HG03064 (cell line): Measurements from ENCODE around the gene ING2.

Source experiments
- ATAC-seq: cut with Tn5 transposase; IDR thresholded peaks from one replicate; pipeline ENCODE4 v1.9.1; 2021; ENCODE audit warnings: low read depth; ENCODE audit not compliant: unreplicated experiment

The ING2 gene

GRCh38 chr4:183495184-183495583 lies 9.7 kb upstream of the ING2 start:
- no peak for ATAC-seq

DNA sequence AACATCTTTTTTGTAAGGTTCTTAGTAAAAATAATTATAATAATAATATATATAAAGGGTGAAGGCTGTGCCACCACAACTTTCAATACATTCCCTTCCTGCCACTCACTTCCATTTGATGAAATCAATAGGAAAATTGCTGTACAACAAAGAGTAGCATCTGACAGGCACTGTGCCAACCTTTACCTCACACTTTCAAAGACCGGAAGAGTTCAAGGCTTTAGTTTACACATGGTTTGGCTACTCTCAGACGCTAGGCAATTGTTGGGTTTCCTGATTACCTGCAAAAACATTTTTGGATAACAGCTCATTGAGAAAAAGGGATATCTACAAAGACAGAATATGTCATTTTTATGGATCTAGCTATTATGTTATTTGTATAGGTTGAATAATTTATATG lies 5.5 kb upstream of the ING2 start:
- no peak for ATAC-seq

DNA sequence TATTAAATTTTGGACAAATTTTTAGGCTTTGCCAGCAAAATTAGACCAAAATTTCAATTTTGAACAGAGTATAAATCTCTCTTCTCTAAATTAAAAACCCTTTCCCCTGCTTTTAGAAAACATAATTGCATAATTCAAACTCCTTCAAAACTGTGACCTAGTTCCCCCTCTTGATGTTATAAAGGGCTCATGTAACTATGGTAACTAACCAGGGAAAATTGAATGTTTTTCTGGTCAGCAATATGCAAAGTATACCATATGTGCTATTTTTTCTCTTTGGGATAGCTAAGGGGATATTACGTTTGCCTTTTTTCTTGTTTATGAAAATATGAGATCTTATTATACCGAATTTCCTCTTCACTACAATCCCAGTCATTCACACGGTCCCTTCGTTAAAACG lies 5.1 kb upstream of the ING2 start:
- ATAC-seq: no peak

GRCh38 chr4:183503497-183504063 lies 1.3 kb upstream of the ING2 start:
- ATAC-seq: peak; percentile 0

GRCh38 chr4:183504064-183504929 lies 561 bp upstream of the ING2 start:
- ATAC-seq: peak; percentile 68

GRCh38 chr4:183505611-183506388 lies 942 bp downstream of the ING2 start:
- peak; percentile 45 for ATAC-seq

DNA sequence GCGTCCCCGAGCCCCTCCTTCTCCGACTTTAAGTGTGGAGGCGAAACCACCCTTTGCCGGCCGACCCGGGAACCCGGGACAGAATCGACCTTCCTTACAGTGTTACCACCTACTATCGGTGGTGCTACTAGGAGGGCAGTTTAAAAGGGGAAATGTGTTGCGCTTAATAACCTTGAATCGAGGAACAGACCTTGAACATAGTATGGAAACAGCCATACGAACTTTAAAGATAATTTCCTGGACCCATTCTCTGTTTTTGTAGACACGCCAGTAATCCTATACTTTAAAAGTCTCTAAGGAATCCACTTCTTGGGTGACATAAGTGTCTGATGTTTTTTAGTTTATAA lies 1.5 kb downstream of the ING2 start:
- ATAC-seq: no peak

- no peak for ATAC-seq
Measured at GRCh38 chr4:183507925-183508696, 3.3 kb downstream of the ING2 start.

DNA sequence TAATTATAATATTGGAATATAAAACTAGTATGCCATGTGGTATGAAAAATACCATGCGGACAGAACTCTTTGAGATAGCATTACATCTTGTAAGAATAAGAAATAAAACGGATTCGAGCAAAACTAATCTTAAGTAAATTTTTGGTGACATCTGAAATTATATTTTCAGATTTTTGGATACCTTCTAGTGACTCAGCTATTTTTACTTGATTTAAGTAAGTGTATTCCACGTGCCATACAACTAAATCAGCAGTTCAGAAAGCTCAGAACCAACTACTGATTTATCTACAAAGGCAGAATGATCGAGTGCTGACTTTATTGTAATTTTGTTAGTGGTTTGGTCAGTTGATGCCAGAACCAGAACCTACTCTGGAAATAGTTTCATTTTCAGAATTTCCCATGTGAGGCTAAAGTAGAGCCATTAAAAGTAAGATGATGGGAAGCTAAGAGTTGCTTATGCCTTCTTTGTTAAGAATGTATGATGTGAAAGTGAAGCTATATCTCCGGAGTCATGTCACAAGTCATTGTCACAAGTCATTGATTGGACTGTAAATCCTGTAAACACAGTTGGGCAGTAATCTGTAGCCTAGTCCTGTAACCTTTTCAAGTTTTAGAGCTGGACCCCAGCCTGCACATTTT lies 4.0 kb downstream of the ING2 start:
- ATAC-seq: no peak

DNA sequence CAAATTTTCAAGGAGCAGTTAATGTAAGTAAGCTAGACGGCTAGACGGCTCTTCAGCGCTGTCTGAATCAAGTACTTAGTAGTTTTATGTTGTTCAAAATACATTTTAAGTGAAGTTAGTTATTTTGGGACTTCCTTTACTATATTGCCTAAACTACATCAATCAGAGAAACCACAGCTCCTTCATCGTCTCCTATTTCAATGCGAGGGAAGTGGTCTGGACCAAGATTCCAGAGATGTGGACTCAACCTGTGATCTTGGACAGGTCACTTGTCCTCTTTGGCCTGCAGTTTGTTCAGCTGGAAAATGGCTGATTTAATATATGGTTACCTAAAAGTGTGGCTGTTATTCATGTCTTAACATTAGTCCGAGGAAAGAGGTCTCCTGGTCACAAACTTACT lies 10.6 kb downstream of the ING2 start:
- no peak for ATAC-seq

DNA sequence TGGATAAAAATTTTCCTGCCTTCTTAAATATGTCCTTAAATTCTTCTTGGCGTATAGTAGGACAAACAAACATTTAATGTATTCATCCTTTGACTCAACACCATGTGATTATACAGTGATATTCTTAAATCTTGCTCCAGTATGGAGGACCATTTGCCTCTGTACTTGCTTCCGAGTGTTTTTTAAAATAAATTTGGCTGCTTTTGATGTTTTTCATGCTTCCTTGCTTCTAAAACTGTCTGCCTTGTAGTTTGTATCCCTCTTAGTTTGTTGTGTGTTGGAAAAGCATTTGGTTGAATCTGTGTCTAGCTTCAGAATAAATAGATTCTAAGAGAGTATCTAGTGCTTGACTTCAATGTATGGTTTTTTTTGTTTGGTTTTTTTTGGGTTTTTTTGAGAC lies 12.3 kb downstream of the ING2 start:
- ATAC-seq: no peak

DNA sequence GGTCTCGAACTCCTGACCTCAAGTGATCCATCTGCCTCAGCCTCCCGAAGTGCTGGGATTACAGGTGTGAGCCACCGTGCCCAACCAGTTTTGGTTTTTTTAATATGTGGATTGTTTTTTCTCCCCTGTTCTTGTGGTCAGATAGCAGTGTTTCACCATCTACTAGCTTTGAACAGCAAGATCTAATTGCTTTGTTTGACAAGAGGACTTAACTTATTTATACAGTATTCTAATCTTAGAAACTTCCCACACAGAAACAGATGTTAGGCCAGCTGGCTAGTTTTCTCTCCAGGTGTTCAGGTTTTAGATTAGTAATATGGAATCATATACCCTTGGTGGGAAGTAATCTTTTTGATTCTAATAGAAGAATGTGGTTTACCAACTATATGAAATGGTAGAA lies 12.9 kb downstream of the ING2 start:
- no peak for ATAC-seq

DNA sequence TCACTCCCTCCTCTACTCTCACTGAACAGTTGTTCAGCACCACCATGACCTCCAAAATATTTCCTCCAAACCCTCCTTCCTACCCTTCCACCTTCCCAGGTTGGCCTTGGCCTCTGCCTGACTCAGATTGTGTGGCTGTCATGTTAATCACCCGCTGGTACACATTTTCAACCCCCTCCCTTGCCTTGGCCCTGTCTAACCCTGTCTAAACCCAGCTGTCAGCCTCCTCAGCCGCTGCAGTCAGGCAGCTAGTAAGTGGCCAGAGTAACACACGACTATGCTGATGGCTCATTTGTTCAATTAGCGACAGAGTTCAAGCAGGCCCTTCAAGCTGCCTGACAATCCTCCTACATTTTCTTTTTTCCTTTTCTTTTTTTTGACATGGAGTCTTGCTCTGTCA lies 18.0 kb downstream of the ING2 start:
- ATAC-seq: no peak

DNA sequence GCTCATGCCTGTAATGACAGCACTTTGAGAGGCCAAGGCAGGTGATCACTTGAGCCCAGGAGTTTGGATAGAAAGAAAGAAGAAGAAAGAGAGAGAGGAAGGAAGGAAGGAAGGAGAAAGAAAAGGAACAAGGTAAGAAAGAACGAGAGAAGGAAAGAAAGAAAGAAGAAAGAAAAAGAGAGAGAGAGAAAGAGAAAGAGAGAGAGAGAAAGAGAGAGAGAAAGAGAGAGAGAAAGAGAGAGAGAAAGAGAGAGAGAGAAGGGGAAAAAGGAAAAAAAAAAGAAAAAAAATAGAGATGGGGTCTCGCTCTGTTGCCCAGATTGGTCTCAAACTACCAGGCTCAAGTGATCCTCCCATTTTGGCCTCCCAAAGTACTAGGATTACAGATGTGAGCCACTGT lies 22.5 kb downstream of the ING2 start:
- ATAC-seq: no peak

- ATAC-seq: no peak
Measured at GRCh38 chr4:183532821-183533220, 28.0 kb downstream of the ING2 start.

DNA sequence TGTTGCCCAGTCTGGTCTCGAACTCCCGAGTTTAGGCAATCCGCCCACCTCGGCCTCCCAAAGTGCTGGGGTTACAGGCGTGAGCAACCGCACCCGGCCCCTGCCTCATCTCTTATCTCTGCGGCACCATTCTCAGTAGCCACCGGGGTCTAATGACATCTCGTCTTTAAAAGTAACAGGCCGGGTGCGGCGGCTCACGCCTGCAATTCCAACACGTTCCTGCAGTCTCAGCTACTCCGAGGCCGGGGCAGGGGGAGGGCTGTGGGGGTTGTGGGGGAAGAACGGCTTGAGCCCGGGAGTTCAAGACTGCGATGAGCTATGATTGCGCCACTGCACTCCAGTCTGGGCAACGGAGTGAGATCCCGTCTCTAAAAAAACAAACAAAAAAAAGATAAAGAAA lies 28.8 kb downstream of the ING2 start:
- ATAC-seq: no peak

DNA sequence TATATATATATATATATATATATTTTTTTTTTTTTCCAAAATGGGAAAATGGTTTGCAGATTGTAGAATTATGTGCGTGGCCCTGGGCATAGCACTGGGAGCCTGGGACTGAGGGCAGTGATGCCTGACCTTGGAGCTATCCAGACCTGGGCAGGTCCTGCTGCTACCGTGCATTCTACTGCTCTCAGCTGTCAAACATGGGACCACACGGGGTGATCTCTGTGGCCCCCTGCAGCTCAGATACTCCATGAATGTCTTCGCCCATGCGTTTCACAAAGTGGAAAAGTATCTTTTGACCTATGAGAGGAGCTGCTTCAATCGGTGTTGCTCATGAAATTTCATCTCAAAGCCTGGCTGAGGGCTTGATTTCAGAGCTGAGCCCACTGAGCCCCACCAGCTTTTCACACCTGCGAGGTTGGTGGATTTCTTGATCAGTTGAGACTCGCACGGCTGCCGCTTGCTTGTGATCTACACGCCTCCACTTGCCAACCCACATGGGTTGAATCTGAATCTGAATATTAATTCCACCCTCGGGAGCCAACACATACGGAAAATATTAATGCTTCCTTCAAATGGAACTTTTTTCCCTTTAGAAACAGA lies 35.7 kb downstream of the ING2 start:
- no peak for ATAC-seq

DNA sequence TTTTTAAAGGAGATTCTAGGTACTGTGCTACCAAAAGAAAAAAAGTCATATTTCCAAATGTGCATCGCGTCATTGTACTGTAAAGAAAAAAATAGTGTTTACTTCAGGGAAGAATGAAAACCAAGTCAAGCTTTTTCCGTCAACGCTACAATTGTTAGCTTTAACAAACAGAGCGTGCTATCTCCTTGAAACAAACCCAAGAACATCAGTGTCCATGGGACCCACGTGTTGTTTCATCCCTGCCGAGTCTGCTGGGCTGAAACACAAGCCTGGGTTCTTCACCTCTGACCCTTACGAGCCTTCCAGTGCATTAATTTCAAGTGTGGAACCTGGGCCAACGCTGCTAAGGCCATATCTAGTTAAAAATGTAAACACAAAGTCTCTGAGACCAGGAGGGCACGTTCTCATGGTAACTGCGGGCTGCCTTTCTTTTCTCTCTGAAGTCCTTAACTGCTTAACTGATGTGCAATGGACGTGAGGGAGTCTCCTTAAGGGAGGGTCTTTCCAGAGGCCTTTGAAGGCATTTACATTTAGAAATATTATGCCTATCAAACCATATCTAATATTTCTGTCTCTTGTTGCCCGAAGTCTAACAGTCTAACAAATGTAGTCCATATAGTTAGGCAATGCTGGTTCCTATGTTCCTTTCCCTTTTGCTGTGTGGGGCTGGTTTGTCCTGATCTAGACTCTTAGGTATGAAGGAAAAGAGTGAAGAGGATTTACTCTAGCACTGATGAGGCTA lies 36.3 kb downstream of the ING2 start:
- ATAC-seq: no peak

GRCh38 chr4:183541752-183542040 lies 36.8 kb downstream of the ING2 start:
- ATAC-seq: no peak

DNA sequence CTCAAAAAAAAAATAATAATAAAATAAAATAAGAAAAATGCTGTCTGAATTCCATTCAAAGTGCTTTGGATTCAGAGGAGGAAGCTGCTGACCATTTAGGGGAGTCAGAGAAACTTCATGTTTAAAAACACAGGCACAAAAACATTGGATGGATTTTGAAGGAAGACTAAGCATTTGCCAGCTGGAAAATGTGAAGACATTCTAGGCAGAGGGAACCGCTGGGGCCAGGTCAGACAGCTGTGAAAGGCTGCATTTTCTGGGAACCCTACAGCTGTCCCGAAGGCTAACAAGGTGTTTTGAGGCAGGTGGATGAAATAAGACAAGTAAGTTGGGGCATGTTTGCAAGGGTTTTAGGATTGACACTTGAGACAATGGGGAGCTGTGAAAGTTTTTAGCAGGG lies 38.6 kb downstream of the ING2 start:
- ATAC-seq: no peak
